HG03342 (cell line): Measurements from ENCODE around the gene LHPP.

Experiments
- ATAC-seq: cut with Tn5 transposase; IDR thresholded peaks from one replicate; pipeline ENCODE4 v1.9.1; 2021; ENCODE audit warnings: mild to moderate bottlenecking, moderate library complexity; ENCODE audit not compliant: unreplicated experiment

LHPP gene

GRCh38 chr10:124652701-124653100, 191.1 kb downstream of the LHPP start:
- no peak for ATAC-seq

- no peak for ATAC-seq
Observed at GRCh38 chr10:124653311-124653710, 191.7 kb downstream of the LHPP start.

GRCh38 chr10:124653811-124654651, 192.4 kb downstream of the LHPP start:
- no peak for ATAC-seq

- ATAC-seq = no peak
Observed at GRCh38 chr10:124654686-124655085, 193.1 kb downstream of the LHPP start.

- no peak for ATAC-seq
Observed at GRCh38 chr10:124655191-124656112, 193.8 kb downstream of the LHPP start.

GRCh38 chr10:124656113-124656490, 194.5 kb downstream of the LHPP start:
- ATAC-seq = no peak

- no peak for ATAC-seq
Observed at GRCh38 chr10:124656541-124656940, 194.9 kb downstream of the LHPP start.

GRCh38 chr10:124657806-124658205, 196.2 kb downstream of the LHPP start:
- no peak for ATAC-seq

GRCh38 chr10:124658591-124659242, 197.1 kb downstream of the LHPP start:
- no peak for ATAC-seq

GRCh38 chr10:124659380-124659779, 197.8 kb downstream of the LHPP start:
- no peak for ATAC-seq

GRCh38 chr10:124660404-124661125, 198.9 kb downstream of the LHPP start:
- ATAC-seq = no peak

GRCh38 chr10:124661660-124662180, 200.1 kb downstream of the LHPP start:
- no peak for ATAC-seq

- no peak for ATAC-seq
Observed at GRCh38 chr10:124663228-124663627, 201.6 kb downstream of the LHPP start.
